K562 (cell line): ENCODE measurements around the gene TOM1L2.

Experiments used
- FOXJ3 ChIP-seq: sonication (generic); formaldehyde crosslinking; IDR thresholded peaks from 2 replicates; pipeline ENCODE4 v1.4.0; 2020; ENCODE audit warnings: mild to moderate bottlenecking, missing genetic modification reagents
- HCFC1 ChIP-seq: IDR thresholded peaks from 2 replicates; pipeline ENCODE4 v1.6.1; 2012; ENCODE audit warnings: low read depth, low read length, improper control_type of control experiment

DNA sequence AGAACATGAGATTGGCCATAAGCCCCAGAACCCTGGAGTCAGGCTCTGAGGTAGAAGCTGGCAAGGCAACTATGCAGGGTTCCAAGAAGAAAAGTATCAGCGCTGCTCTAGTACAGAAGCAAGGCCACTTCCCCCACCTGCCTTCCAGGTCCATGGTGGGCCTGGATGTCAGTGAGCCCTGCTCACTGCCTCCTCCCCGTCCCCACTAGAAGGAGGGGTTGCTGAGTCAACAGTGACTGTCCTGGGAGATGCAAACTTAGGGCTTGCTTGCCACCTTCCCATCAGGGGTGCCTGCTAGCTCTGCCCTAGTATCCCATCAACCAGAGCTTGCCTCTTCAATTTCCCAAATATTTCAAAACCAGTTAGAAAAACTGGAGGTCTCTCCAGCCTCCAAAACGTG is 105.8 kb downstream of the TOM1L2 start:
- TF ChIP-seq FOXJ3 (CRISPR knock-in tag), result no peak
- no peak for TF ChIP-seq HCFC1
